Activated T-helper 2 cell treated with anti-CD3 and anti-CD28 coated beads, Interferon-gamma antibody, Interleukin-2, Interleukin-4, amounts not matched to agents 10 μg/mL and 5 μg/mL and 100 μg/mL, durations not matched to agents 14 hours and 24 hours and 36 hours (primary cell): ENCODE results near the gene PTOV1. TPM values are rescaled to one million over a fixed set of nuclear protein-coding genes. Genes with fewer than 3 reads are reported as not detected.

Source experiments
- DNase-seq: peaks from one replicate; pipeline ENCODE4 v3.0.0; 2021; ENCODE audit warnings: low spot score
- H3K27ac Mint-ChIP-seq: one replicate; pipeline ENCODE4 v1.8.0; 2021; ENCODE audit warnings: mixed read lengths
- H3K27me3 Mint-ChIP-seq: one replicate; pipeline ENCODE4 v1.8.0; 2021; ENCODE audit warnings: low read depth, mixed read lengths
- H3K36me3 Mint-ChIP-seq: one replicate; pipeline ENCODE4 v1.8.0; 2021; ENCODE audit warnings: low read depth, mixed read lengths
- H3K4me1 Mint-ChIP-seq: one replicate; pipeline ENCODE4 v1.8.0; 2021; ENCODE audit warnings: low read depth, mixed read lengths
- H3K4me3 Mint-ChIP-seq: one replicate; pipeline ENCODE4 v1.8.0; 2021; ENCODE audit warnings: low read depth, mild to moderate bottlenecking, moderate library complexity, mixed read lengths
- H3K9me3 Mint-ChIP-seq: one replicate; pipeline ENCODE4 v1.8.0; 2021; ENCODE audit warnings: mixed read lengths
- intact Hi-C: fragments of 100-400 bp; cut with micrococcal nuclease; formaldehyde crosslinking; loops from one replicate; pipeline ENCODE4 v1.15.1; 2023
- total RNA-seq: library from RNA; stranded (reverse); gene quantifications from 2 replicates; pipeline ENCODE4 v1.2.3, GENCODE V29; 2022

Gene PTOV1
- total RNA-seq, 1 donor from 2014 or later = 127 TPM

DNA sequence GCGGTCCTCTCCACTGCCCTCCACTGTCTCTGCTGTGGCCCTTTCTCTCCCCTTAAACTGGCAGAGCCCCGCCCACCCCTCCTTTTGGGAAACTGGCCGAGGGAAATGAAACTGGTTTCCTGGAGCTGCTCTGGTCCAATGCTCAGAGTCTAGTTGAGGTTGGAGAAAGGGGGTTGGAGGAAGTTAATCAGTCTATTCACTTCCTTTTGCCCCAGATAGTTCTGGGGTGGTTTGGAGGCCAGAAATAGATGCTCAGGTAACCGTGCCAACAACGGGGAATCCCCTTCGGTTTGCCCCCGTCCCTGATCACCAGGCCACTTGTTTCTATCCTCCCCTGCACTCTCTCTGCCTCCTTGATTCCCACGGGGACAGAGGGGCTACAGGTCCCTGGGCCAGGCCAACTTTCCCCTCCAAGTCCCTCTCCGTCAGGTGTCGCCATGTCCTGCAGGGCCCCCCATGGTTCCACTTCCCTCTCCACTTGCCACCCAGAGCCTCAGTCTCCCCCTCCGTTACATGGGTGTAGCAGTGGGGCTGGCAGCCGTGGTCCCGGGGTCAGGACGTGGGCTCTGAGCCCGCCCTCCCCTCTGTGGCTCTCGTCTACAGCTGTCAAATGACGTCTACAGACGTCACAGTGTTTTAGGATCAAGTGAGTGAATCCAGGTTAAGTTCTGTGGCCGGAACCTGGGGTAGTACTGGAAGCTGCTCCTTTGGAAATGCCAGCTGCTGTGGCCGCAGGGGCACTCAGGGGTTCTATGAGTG, 46.1 kb downstream of the PTOV1 start, which contains the start of gene IL4I1:
Gene IL4I1 (minus strand): TSS at position 25 of the 759 bp plus-strand sequence. CDS start 727 bp downstream, outside the sequence.
- Mint-ChIP-seq H3K4me3 (peak within 1 kb of the TSS; percentile 73), H3K27me3 (no peaks in the 10 kb centered on the region), H3K27ac (peak within 1 kb of the TSS; percentile 98), H3K9me3 (no peaks in the 10 kb centered on the region), H3K4me1 (peaks cover 30% of the 10 kb centered on the region), H3K36me3 (peaks cover 6% of the 10 kb centered on the region)
- peak; percentile 40 for DNase-seq
- intact Hi-C loops = loop anchor here (1.0 to 2.0 kb wide), 3 partner anchors 14 to 32 kb away; partner anchors contain the start of genes AKT1S1, ATF5, NUP62 and TBC1D17

DNA sequence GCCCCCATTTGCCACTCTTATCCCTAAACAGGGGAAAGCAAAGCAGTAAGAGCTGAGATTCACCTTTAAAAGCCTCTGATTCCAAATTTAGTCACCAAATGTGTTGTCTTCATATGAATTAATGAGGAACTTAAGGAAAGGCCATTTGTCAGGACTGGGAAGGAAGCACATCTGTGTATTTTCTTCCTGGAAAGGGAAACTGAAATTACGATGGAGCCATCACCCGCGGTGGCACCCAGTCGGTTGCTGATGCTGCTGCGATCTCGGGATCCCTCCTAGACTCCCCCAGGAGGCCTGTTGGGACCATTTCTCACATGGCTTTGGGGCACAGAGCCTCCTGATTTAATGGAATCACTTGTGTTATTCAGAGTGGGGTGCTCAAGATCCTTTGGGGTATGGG, 53.2 kb downstream of the PTOV1 start:
- intact Hi-C loops = no loop called here
- no peaks in the 10 kb centered on the region for H3K27me3 Mint-ChIP-seq
- no peak for DNase-seq
- no peaks in the 10 kb centered on the region for H3K9me3 Mint-ChIP-seq
- peaks cover 18% of the 10 kb centered on the region for H3K4me1 Mint-ChIP-seq
- H3K36me3 Mint-ChIP-seq = peaks cover 36% of the 10 kb centered on the region
- H3K27ac Mint-ChIP-seq = peak overlapping the region; percentile 52
- H3K4me3 Mint-ChIP-seq = no peak overlapping the region

DNA sequence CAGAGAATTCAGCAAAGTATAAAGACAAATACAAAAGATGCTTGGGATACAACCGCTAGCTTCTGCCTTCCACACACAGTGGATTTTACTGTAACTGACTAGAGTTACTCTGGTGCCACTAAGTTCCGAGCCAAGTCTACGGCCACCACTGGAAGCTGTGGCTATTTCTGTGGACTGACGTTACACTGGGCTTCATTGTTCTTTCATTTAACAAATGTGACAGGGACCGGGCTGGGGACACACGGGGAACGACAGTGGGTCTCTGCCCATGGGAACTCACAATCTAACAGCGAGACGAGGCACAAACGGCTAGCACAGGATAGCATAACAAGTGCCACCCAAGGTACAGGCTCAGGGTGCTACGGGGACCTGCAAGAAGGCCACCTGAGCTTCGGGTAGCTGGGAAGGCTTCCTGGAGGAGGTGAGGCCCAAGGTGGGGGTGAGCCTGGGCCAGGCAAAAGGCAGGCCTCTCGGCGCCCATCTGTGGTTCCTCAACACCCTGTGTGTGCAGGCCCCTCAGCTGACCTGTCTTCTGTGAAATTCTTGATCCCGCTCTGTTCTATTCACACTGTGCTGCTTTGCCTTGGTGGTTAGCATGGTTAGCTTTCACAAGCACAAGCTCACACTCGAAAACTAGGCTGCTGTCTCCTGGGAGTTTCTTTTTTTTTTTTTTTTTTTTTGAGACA, 56.1 kb downstream of the PTOV1 start:
- Mint-ChIP-seq H3K4me1 (peaks cover 32% of the 10 kb centered on the region), H3K27me3 (no peaks in the 10 kb centered on the region), H3K9me3 (no peaks in the 10 kb centered on the region), H3K27ac (no peak overlapping the region), H3K4me3 (no peak overlapping the region), H3K36me3 (peaks cover 55% of the 10 kb centered on the region)
- intact Hi-C loops = no loop called here
- DNase-seq = no peak

DNA sequence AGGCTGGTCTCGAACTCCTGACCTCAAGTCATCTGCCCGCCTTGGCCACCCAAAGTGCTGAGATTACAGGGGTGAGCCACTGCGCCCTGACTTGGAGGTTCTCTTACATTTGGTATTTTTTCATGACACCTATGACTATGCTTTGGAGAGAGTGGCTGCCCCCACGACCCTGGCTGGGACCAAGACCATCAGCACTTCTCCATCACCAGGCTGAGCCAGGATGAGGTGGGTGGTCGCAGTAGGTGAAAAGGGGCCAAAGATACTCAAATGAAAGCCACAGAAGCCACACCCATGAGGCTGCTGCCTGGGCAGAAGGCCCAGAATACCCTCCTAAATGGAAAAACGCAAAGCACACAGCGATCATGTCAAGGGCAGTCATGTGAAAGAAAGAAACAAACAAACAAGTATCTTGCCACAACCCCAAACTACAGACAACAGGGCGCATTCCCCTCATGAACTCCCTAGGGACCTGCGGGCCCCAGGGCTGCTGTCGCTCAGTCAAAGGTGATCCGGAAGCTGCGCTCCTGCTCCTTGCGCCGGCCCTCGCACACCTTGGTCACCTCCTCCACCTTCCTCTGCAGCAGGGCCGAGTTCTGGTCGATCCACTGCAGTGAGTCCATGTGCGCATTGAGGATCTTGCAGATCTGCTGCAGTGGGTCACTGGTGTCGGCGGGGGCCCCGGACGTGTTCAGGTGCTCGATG, 56.9 kb downstream of the PTOV1 start:
- peaks cover 36% of the 10 kb centered on the region for H3K4me1 Mint-ChIP-seq
- intact Hi-C loops = no loop called here
- H3K27me3 Mint-ChIP-seq = no peaks in the 10 kb centered on the region
- peak overlapping the region; percentile 17 for H3K27ac Mint-ChIP-seq
- H3K36me3 Mint-ChIP-seq = peaks cover 61% of the 10 kb centered on the region
- H3K4me3 Mint-ChIP-seq = no peak overlapping the region
- H3K9me3 Mint-ChIP-seq = no peaks in the 10 kb centered on the region
- DNase-seq = no peak

DNA sequence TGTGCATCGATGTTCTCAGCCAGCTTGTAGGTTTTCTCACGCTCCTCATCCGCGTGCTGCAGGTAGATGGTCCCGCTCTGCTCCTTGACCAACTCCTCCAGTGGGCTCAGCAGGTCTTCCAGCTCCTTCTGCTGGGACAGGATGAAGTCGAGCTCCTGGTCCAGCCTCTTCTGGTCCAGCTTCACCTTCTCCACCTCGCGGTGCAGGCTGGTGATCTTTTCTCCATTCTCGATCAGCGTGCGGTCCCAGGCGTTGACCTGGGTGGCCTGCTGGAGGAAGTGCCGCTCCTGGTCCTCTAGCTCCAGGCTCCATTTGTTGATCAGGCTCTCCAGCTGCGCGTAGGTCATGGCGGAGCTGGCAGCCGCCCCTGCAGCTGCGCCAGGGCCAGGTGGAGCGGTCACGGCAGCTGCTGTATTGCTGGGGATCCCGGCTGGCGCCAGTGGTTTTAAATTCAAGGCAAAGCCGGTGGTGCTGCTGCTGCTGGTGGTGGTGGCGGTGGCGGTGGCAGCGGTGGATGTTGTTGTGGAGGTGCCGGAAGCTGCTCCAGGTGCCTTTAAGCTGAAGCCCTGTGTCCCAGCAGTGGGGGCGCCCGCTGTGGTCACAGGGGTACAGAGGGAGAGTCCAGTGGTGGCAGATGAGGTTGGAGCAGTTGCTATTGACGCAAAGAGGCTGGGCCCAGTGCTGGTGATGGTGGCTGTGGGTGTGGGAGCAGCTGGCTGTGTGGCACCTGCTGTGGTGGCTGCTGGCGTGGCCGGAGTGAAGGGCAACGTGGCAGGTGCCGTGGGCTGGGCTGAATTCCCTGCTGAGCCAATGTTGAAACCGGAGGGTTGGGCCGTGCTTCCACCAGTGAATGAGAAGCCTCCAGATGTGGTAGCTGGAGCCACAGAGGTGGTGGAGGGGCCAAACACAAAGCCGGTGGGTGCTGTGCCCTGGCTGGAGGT, 57.8 kb downstream of the PTOV1 start:
- H3K36me3 Mint-ChIP-seq = peaks cover 69% of the 10 kb centered on the region
- H3K9me3 Mint-ChIP-seq = no peaks in the 10 kb centered on the region
- no peak overlapping the region for H3K4me3 Mint-ChIP-seq
- H3K27ac Mint-ChIP-seq = no peak overlapping the region
- DNase-seq = no peak
- H3K4me1 Mint-ChIP-seq = peaks cover 39% of the 10 kb centered on the region
- no peaks in the 10 kb centered on the region for H3K27me3 Mint-ChIP-seq
- intact Hi-C loops = no loop called here

DNA sequence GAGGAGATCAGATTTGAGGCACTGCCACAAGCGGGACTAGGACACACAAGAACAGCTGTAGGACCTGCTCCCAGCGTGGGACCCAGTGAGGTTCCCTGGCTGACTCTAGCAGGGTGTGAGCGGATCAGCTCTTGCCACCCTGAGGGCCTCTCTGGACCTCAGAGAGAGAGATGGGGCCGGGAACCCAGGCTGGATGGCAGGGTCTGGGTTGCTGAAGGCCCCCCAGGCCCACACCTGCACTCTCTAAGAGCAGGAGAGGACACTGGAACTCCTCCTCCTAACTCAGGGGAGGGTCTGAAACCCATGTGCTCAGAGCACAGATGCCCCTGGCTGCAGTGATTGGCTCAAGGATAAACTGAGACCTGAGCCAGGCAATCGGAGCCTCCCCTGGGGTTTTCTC, 59.2 kb downstream of the PTOV1 start:
- intact Hi-C loops = loop anchor here (2.0 kb wide), 1 partner anchor 13 kb away; the partner anchor contains the start of gene IL4I1
- Mint-ChIP-seq H3K9me3 (no peaks in the 10 kb centered on the region), H3K36me3 (peaks cover 81% of the 10 kb centered on the region), H3K27ac (peak overlapping the region; percentile 42), H3K4me3 (no peak overlapping the region), H3K27me3 (no peaks in the 10 kb centered on the region), H3K4me1 (peaks cover 38% of the 10 kb centered on the region)
- DNase-seq = no peak

Other genes starting within 250 kb of the PTOV1 start
- 4.9 and 6.2 TPM in 2 replicates for gene RRAS, start 211.0 kb upstream of the PTOV1 start, total RNA-seq
- gene SCAF1, start 208.9 kb upstream of the PTOV1 start, total RNA-seq = 64.6 and 69.5 TPM in 2 replicates
- 135 and 147 TPM in 2 replicates for gene IRF3, start 185.3 kb upstream of the PTOV1 start, total RNA-seq
- 66.2 and 72.7 TPM in 2 replicates for gene BCL2L12, start 185.2 kb upstream of the PTOV1 start, total RNA-seq
- 431 TPM in 2 replicates for gene PRMT1, start 173.9 kb upstream of the PTOV1 start, total RNA-seq
- gene ADM5, start 161.6 kb upstream of the PTOV1 start, total RNA-seq = 7.2 and 7.3 TPM in 2 replicates
- gene CPT1C, start 160.0 kb upstream of the PTOV1 start, total RNA-seq = 2.8 and 2.9 TPM in 2 replicates
- 2.0 and 2.3 TPM in 2 replicates for gene TSKS, start 87.9 kb upstream of the PTOV1 start, total RNA-seq
- gene AP2A1, start 84.2 kb upstream of the PTOV1 start, total RNA-seq = 61.9 and 65.4 TPM in 2 replicates
- gene FUZ, start 37.9 kb upstream of the PTOV1 start, total RNA-seq = 13.0 and 13.6 TPM in 2 replicates
- 44.0 and 49.6 TPM in 2 replicates for gene MED25, start 32.9 kb upstream of the PTOV1 start, total RNA-seq
- 111 and 117 TPM in 2 replicates for gene PNKP, start 16.4 kb downstream of the PTOV1 start, total RNA-seq
- 26.6 and 29.7 TPM in 2 replicates for gene AKT1S1, start 26.2 kb downstream of the PTOV1 start, total RNA-seq
- 40.0 and 42.3 TPM in 2 replicates for gene TBC1D17, start 26.5 kb downstream of the PTOV1 start, total RNA-seq
- gene IL4I1, start 45.7 kb downstream of the PTOV1 start, total RNA-seq = 42.3 and 42.4 TPM in 2 replicates
- gene ATF5, start 78.0 kb downstream of the PTOV1 start, total RNA-seq = 26.0 and 28.3 TPM in 2 replicates
- gene NUP62, start 78.3 kb downstream of the PTOV1 start, total RNA-seq = 170 and 178 TPM in 2 replicates
- not detected in 2 replicates for gene SIGLEC11, start 110.0 kb downstream of the PTOV1 start, total RNA-seq
- gene VRK3, start 174.2 kb downstream of the PTOV1 start, total RNA-seq = 60.8 and 67.7 TPM in 2 replicates
- gene ZNF473, start 174.8 kb downstream of the PTOV1 start, total RNA-seq = 11.2 TPM in 2 replicates